Tibial artery (tissue), 4 donors: Measurements from ENCODE around the gene CD34.
A peak's percentile ranks its signal among the peaks of the same experiment; 100 is the strongest.

ENCODE experiments used
- DNase-seq, 2 donors: peaks; one replicate each; pipeline ENCODE4 v3.0.0-alpha.2; 2019
- H3K27ac ChIP-seq, 2 donors: fragments of 200-600 bp; sonication (generic) in 1 of 2; 1 replicate in 1 of 2; 2 replicates in 1 of 2; pipeline ENCODE4 v1.5.1; 2018 to 2019; ENCODE audit warnings: mild to moderate bottlenecking in 1 of 2
- H3K27me3 ChIP-seq, 2 donors: fragments of 200-600 bp; sonication (generic) in 1 of 2; one replicate each; pipeline versions ENCODE4 v1.5.1 to v1.6.0; 2016 to 2019
- H3K36me3 ChIP-seq, 3 donors: fragments of 200-600 bp; sonication (generic) in 2 of 3; one replicate each; pipeline ENCODE4 v1.5.1; 2016 to 2019; ENCODE audit warnings: mild to moderate bottlenecking in 2 of 3
- H3K4me1 ChIP-seq, 4 donors: fragments of 200-600 bp; sonication (generic) in 2 of 4; 1 replicate in 3 of 4; 2 replicates in 1 of 4; pipeline ENCODE4 v1.5.1; 2016 to 2019
- H3K4me3 ChIP-seq, 2 donors: fragments of 200-600 bp; sonication (generic) in 1 of 2; 1 replicate in 1 of 2; 2 replicates in 1 of 2; pipeline ENCODE4 v1.5.1; 2018 to 2019; ENCODE audit warnings: mild to moderate bottlenecking in 2 of 2
- H3K9me3 ChIP-seq, 3 donors: fragments of 200-600 bp; sonication (generic) in 1 of 3; one replicate each; pipeline ENCODE4 v1.5.1; 2016 to 2019
- intact Hi-C: fragments of 100-400 bp; cut with DNase I; formaldehyde crosslinking; loops from one replicate; pipeline ENCODE4 v1.15.0; 2023; ENCODE audit warnings: low total_unique reads
- TF ChIP-seq, protein P1 (sequence below), 2 experiments: fragments of 200-600 bp in 1 of 2; fragments of 450-650 bp in 1 of 2; IDR thresholded peaks; one replicate each; pipeline ENCODE4 v1.5.1; 2017 to 2019; ENCODE audit warnings: antibody characterized with exemption in 2 of 2, mild to moderate bottlenecking in 1 of 2, moderate library complexity in 1 of 2

Gene CD34

DNA sequence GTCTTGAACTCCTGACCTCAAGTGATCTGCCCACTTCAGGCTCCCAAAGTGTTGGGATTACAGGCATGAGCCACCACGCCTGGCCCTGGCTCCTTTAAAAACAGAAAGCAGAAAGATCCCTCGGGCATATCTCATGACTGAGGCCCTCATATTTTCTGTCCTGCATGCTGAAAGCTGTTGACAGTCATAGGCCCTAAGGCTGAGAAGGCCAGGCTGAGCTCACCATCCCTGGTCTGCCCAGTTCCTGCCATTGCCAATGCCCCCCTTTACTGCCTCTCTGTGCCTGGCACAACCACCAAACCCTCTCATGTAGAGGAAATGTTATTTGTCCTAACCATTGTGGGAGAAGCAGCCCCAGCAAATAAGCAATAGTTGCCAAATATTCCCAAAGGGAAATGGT lies 12.7 kb downstream of the CD34 start:
- H3K27ac ChIP-seq: peak overlapping the region in 1 of 2 donors; percentile 17
- no peak for DNase-seq
- no peaks in the 10 kb centered on the region for H3K36me3 ChIP-seq
- peaks cover 0 to 8% (median 2%) of the 10 kb centered on the region in 4 donors for H3K4me1 ChIP-seq
- intact Hi-C loops: no loop called here
- no peaks in the 10 kb centered on the region for H3K9me3 ChIP-seq
- TF ChIP-seq, protein P1, sequence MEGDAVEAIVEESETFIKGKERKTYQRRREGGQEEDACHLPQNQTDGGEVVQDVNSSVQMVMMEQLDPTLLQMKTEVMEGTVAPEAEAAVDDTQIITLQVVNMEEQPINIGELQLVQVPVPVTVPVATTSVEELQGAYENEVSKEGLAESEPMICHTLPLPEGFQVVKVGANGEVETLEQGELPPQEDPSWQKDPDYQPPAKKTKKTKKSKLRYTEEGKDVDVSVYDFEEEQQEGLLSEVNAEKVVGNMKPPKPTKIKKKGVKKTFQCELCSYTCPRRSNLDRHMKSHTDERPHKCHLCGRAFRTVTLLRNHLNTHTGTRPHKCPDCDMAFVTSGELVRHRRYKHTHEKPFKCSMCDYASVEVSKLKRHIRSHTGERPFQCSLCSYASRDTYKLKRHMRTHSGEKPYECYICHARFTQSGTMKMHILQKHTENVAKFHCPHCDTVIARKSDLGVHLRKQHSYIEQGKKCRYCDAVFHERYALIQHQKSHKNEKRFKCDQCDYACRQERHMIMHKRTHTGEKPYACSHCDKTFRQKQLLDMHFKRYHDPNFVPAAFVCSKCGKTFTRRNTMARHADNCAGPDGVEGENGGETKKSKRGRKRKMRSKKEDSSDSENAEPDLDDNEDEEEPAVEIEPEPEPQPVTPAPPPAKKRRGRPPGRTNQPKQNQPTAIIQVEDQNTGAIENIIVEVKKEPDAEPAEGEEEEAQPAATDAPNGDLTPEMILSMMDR (IDR thresholded peaks at IDR 0.05): no peak
- H3K4me3 ChIP-seq: no peak overlapping the region
- H3K27me3 ChIP-seq: no peaks in the 10 kb centered on the region

DNA sequence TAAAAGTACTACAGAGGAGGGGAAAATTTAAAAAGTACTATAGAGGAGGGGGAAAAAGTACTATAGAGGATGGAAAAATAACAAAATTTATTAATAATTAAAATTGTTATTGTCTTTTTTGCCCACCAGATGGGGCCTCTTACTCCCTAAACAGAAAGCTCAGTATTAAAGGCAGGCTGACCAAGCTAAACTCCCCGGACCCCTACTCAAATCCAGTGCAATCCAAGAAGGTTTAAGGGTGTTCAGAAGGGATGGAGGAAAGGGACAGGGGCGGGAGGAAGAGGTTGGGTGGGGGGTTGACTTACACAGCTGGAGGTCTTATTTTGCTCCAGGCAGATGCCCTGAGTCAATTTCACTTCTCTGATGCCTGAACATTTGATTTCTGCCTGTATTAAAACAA lies 13.7 kb downstream of the CD34 start:
- Histone ChIP-seq H3K27ac (peak overlapping the region; percentile 12 to 17), H3K27me3 (no peaks in the 10 kb centered on the region), H3K36me3 (no peaks in the 10 kb centered on the region), H3K4me3 (no peak overlapping the region), H3K9me3 (no peaks in the 10 kb centered on the region), H3K4me1 (peaks cover 0 to 8% (median 2%) of the 10 kb centered on the region in 4 donors)
- TF ChIP-seq, protein P1 (IDR thresholded peaks at IDR 0.05): peak; percentile 27 to 39
- DNase-seq: no peak
- intact Hi-C loops: no loop called here

DNA sequence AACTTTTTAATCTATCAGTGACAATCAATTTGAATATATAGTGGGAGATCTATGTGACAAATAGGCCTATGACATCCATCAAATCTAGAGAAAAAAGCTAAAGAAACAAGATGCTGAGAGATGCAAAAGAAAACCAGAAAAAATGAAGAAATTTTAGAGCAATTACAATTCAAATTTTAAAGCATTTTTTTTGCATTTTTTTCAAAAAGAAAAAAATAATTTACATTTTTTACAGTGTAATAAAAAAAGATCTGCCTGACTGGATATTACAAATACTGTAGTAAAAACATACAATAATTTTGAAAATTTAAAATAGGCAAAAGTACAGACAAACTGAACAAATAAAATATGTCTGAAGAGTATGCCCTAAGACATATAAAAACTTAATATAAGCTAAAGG lies 14.4 kb downstream of the CD34 start:
- H3K36me3 ChIP-seq: no peaks in the 10 kb centered on the region
- H3K27ac ChIP-seq: no peak overlapping the region
- DNase-seq: no peak
- H3K27me3 ChIP-seq: no peaks in the 10 kb centered on the region
- TF ChIP-seq, protein P1 (IDR thresholded peaks at IDR 0.05): no peak
- intact Hi-C loops: no loop called here
- peaks cover 0 to 12% (median 3%) of the 10 kb centered on the region in 4 donors for H3K4me1 ChIP-seq
- H3K9me3 ChIP-seq: no peaks in the 10 kb centered on the region
- no peak overlapping the region for H3K4me3 ChIP-seq

DNA sequence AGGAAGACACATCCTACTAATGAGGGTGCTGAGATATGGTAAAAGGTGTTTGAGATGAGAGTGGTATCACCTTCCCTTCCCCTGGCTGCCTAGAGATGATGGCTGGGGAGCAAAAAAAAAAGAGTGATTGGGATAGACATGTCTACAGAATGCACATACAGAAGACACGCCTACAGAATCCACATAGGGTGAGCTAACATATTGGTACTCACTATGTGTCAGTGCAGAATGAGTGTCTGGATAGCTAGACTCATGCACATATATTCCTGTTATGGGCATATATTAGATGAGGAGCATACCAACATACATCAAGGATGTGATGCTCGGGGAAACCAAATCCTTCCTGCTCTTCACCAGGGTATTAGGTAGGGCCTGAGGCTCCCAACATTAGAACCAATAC lies 16.2 kb downstream of the CD34 start:
- H3K4me1 ChIP-seq: peaks cover 0 to 30% (median 22%) of the 10 kb centered on the region in 4 donors
- no peak overlapping the region for H3K4me3 ChIP-seq
- no peak overlapping the region for H3K27ac ChIP-seq
- no peaks in the 10 kb centered on the region for H3K27me3 ChIP-seq
- intact Hi-C loops: no loop called here
- no peak for DNase-seq
- H3K36me3 ChIP-seq: no peaks in the 10 kb centered on the region
- TF ChIP-seq, protein P1 (IDR thresholded peaks at IDR 0.05): no peak
- H3K9me3 ChIP-seq: no peaks in the 10 kb centered on the region

DNA sequence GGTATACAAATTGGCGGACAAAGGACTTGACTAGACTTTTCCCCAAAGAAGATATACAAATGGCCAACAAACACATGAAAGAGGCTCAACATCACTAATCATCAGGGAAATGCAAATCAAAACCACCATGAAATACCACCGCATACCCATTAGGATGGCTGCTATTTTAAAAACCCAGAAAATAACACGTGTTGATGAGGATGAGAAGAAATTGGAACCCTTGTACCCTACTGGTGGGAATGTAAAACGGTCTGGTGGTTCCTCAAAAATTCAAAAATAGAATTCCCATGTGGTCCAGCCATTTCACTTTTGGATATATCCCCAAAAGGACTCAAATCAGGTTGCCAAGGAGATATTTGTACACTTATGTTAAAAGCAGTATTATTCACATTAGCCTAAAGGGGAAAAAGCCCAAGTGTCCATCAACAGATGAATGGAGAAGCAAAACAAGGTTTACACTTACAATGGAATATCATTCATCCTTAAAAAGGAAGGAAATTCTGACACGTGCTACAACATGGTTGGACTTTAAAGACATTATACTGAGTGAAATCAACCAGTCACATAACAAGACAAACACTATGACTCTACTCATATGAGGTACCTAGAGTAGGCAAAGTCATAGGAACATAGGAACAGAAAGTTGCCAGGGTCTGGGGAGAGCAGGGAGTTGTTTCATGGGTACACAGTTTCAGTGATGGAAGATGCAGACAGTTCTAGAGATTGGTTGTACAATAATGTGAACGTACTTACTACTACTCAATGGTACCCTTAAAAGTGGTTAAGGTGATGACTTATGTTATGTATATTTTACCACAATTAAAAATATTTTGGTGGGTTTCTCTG lies 17.0 kb downstream of the CD34 start:
- H3K4me3 ChIP-seq: no peak overlapping the region
- TF ChIP-seq, protein P1 (IDR thresholded peaks at IDR 0.05): no peak
- no peaks in the 10 kb centered on the region for H3K9me3 ChIP-seq
- intact Hi-C loops: no loop called here
- H3K36me3 ChIP-seq: no peaks in the 10 kb centered on the region
- DNase-seq: no peak
- H3K27me3 ChIP-seq: no peaks in the 10 kb centered on the region
- H3K4me1 ChIP-seq: peaks cover 0 to 38% (median 29%) of the 10 kb centered on the region in 4 donors
- no peak overlapping the region for H3K27ac ChIP-seq
